H1 (cell line): ENCODE data around the gene HSPBP1. TPM values are rescaled to one million over a fixed set of nuclear protein-coding genes. Genes with fewer than 3 reads are reported as not detected.

Experiments used
- ATF2 ChIP-seq: IDR thresholded peaks from 2 replicates; pipeline ENCODE4 v1.6.1; 2012; ENCODE audit warnings: low read length, inconsistent platforms
- KDM5A ChIP-seq: fragments of 200-600 bp; IDR thresholded peaks from 2 replicates; pipeline ENCODE4 v1.7.1; 2012; ENCODE audit warnings: mild to moderate bottlenecking, low read length, inconsistent platforms, mixed read lengths
- SAP30 ChIP-seq: fragments of 300-600 bp; sonication (generic); IDR thresholded peaks from 2 replicates; pipeline ENCODE4 v1.7.1; 2012; ENCODE audit warnings: low read length, moderate library complexity, mild to moderate bottlenecking, inconsistent platforms; ENCODE audit not compliant: insufficient read depth, insufficient replicate concordance
- SIN3A ChIP-seq, 2 experiments: IDR thresholded peaks in 1 of 2; conservative IDR thresholded peaks in 1 of 2; 2 replicates each; pipeline ENCODE4 v1.6.1; 2011 to 2012; ENCODE audit warnings: low read length in 2 of 2, improper control_type of control experiment in 1 of 2, low read depth in 1 of 2, mild to moderate bottlenecking in 1 of 2
- SP1 ChIP-seq: IDR thresholded peaks from 2 replicates; pipeline ENCODE4 v1.6.1; 2011; ENCODE audit warnings: low read depth, low read length
- SRF ChIP-seq: IDR thresholded peaks from 2 replicates; pipeline ENCODE4 v1.6.1; 2011; ENCODE audit warnings: mild to moderate bottlenecking, low read depth, low read length, moderate library complexity
- polyA plus RNA-seq, 7 experiments: library from polyadenylated mRNA; depleted of rRNA in 3 of 7; stranded (reverse) in 5 of 7; unstranded in 2 of 7; fragments of >200 nt in 5 of 7; fragments of 200-250 nt in 2 of 7; gene quantifications; 1 replicate in 5 of 7; 2 replicates in 1 of 7; 4 replicates in 1 of 7; pipeline versions ENCODE4 v1.2.1 to v1.2.3, GENCODE V29; 2011 to 2013; ENCODE audit warnings: missing spikeins in 2 of 7, mixed read lengths in 2 of 7
- total RNA-seq: library from RNA; stranded (reverse); fragmentation: NEBNext Ultra II Directional; extraction: Animal tissue kit (Norgen Biotek cat#: 25700); gene quantifications from 2 replicates; pipeline ENCODE4 v1.2.1, GENCODE V29; 2021

The HSPBP1 gene
- total and polyA plus RNA-seq, 2 of the 8 experiments (the other 6 are each of a cell fraction or from before 2014, with no cell fraction given) = 63.4 to 100 TPM

GRCh38 chr19:55300886-55301458 lies 21.1 kb upstream of the HSPBP1 start (continued):
- TF ChIP-seq ATF2 (no peak), SP1 (no peak), SRF (no peak), SIN3A (conservative IDR thresholded peaks at IDR 0.05 in 1 of 2, IDR thresholded peaks at IDR 0.05 in 1 of 2; ENCODE audit: low read depth in 1 of 2, low read length in 2 of 2) (no peak), SAP30 (no peak), KDM5A (no peak)
